Activated CD4-positive, alpha-beta T cell treated with anti-CD3 and anti-CD28 coated beads, Interleukin-2, Interleukin-6, amounts not matched to agents 100 ng/mL and 50 ng/mL, durations not matched to agents 16 hours and 8 hours (primary cell): Measurements from ENCODE around the gene KCTD21.

ENCODE experiments used
- DNase-seq: peaks from one replicate; pipeline ENCODE4 v3.0.0-alpha.2; 2020

Gene KCTD21

GRCh38 chr11:78218707-78219492, 30.5 kb upstream of the KCTD21 start:
- DNase-seq, result no peak

GRCh38 chr11:78217650-78218541, 29.5 kb upstream of the KCTD21 start:
- DNase-seq, result no peak

GRCh38 chr11:78216571-78217287, 28.3 kb upstream of the KCTD21 start:
- DNase-seq, result no peak

GRCh38 chr11:78216021-78216420, 27.6 kb upstream of the KCTD21 start:
- no peak for DNase-seq

- DNase-seq, result no peak
These were observed 26.1 kb upstream of the KCTD21 start for GRCh38 chr11:78214331-78215194.

GRCh38 chr11:78213526-78214330, 25.3 kb upstream of the KCTD21 start:
- no peak for DNase-seq

- DNase-seq, result no peak
These were observed 24.4 kb upstream of the KCTD21 start for GRCh38 chr11:78212586-78213371.

GRCh38 chr11:78211565-78211964, 23.1 kb upstream of the KCTD21 start:
- DNase-seq, result no peak

- DNase-seq, result no peak
These were observed 21.7 kb upstream of the KCTD21 start for GRCh38 chr11:78210000-78210608.

- DNase-seq, result no peak
These were observed 21.1 kb upstream of the KCTD21 start for GRCh38 chr11:78209478-78209877.

- DNase-seq, result no peak
These were observed 20.1 kb upstream of the KCTD21 start for GRCh38 chr11:78208257-78209165.

GRCh38 chr11:78207532-78208256, 19.3 kb upstream of the KCTD21 start:
- DNase-seq, result no peak

GRCh38 chr11:78205691-78206090, 17.3 kb upstream of the KCTD21 start:
- DNase-seq, result no peak

- DNase-seq, result no peak
These were observed 16.8 kb upstream of the KCTD21 start for GRCh38 chr11:78205256-78205655.

GRCh38 chr11:78203184-78203583, 14.8 kb upstream of the KCTD21 start:
- no peak for DNase-seq

- peak; percentile 61 for DNase-seq
These were observed 14.3 kb upstream of the KCTD21 start for GRCh38 chr11:78202733-78203167.

GRCh38 chr11:78201096-78201818, 12.8 kb upstream of the KCTD21 start:
- no peak for DNase-seq

- DNase-seq, result no peak
These were observed 12.1 kb upstream of the KCTD21 start for GRCh38 chr11:78200553-78200952.
